Suprapubic skin (tissue), 4 donors: ENCODE results near the gene GPRC6A.

Source experiments
- EP300 ChIP-seq: sonication (generic); formaldehyde crosslinking; IDR thresholded peaks from one replicate; pipeline ENCODE4 v1.6.1; 2017; ENCODE audit warnings: antibody characterized with exemption
- POLR2A ChIP-seq, 2 donors: fragments of 450-650 bp; IDR thresholded peaks; one replicate each; pipeline ENCODE4 v1.6.1; 2017; ENCODE audit warnings: antibody characterized with exemption in 2 of 2, mild to moderate bottlenecking in 2 of 2, moderate library complexity in 2 of 2
- POLR2AphosphoS5 ChIP-seq, 3 donors: sonication (generic); formaldehyde crosslinking; IDR thresholded peaks; one replicate each; pipeline ENCODE4 v1.6.1; 2017; ENCODE audit warnings: antibody characterized with exemption in 3 of 3
- TF ChIP-seq, protein P1 (sequence below), 2 donors: fragments of 200-600 bp in 1 of 2; fragments of 450-650 bp in 1 of 2; sonication (generic) in 1 of 2; IDR thresholded peaks; one replicate each; pipeline ENCODE4 v1.5.1; 2016 to 2019; ENCODE audit warnings: antibody characterized with exemption in 2 of 2, mild to moderate bottlenecking in 1 of 2, moderate library complexity in 1 of 2

DNA sequence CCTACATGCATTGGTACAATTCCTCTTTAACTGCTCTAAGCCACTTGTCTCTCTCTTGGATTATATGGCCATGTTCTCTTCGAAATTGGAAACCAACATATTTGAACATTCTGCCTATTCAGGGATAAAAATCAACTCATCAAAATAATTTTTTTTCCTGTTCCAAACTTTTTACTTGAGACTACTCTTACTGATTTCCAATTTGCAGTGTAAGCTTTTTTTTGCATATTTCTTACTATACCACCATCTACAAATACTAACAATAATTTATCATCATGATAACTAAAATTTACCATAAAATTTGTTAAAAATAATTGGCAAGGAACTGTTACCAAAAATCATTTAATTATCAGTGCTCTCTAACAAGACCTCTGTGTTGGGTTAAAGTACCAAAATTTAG lies 56.4 kb downstream of the GPRC6A start:
- no peak for TF ChIP-seq POLR2AphosphoS5 (IDR thresholded peaks at IDR 0.05)
- TF ChIP-seq, protein P1, sequence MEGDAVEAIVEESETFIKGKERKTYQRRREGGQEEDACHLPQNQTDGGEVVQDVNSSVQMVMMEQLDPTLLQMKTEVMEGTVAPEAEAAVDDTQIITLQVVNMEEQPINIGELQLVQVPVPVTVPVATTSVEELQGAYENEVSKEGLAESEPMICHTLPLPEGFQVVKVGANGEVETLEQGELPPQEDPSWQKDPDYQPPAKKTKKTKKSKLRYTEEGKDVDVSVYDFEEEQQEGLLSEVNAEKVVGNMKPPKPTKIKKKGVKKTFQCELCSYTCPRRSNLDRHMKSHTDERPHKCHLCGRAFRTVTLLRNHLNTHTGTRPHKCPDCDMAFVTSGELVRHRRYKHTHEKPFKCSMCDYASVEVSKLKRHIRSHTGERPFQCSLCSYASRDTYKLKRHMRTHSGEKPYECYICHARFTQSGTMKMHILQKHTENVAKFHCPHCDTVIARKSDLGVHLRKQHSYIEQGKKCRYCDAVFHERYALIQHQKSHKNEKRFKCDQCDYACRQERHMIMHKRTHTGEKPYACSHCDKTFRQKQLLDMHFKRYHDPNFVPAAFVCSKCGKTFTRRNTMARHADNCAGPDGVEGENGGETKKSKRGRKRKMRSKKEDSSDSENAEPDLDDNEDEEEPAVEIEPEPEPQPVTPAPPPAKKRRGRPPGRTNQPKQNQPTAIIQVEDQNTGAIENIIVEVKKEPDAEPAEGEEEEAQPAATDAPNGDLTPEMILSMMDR (IDR thresholded peaks at IDR 0.05), result no peak
- TF ChIP-seq POLR2A (IDR thresholded peaks at IDR 0.05), result no peak
- TF ChIP-seq EP300, result no peak
